NCI-H82 (cell line): ENCODE results near the gene B9D1.

ENCODE experiments used
- DNase-seq: peaks from one replicate; lab custom pipeline; 2025; lab: John Stamatoyannopoulos, UW

B9D1 gene

DNA sequence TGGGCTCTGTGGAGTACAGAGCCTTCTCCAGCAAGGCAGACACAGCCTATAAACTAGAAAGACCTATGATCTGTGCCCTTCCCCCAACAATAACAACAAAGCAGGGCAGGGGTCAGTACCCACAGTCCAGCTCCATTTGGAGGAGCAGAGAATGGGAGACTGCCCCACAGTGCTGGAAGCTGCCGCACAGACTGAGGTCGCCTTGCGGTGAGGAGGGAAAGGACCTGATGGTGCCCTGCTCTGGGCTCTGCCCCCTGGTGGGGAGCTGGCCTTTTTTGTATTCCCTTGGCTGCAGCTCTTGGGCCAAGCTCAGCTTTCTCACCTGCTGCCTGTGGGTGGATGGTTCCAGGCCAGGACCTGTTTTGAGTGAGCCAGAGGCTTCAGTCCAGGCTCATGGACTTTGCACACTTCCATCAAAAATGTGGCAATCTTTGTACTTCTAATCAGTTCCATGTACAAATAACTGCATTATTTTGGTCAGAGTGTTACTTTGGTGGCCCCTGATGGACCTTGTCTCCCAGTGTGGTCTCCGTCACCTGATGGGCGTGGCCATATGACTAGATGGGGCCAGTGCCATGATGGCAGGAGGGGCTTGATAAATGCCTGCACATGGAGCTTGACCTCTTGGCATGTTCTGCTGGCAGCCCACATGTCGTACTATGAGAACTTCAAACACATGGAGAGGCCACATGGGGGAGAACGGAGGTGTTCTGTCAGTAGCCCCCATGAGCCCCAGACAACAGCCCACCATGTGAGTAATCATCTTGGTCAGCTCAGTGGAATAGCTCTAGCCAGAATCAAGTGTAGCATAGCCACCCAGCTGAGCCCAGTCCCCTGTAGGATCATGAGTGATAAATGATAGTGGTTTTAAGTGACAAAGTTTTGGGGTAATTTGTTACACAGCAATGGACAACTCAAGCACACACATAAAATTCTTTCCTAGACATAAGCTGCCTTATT is 24.2 kb downstream of the B9D1 start:
- DNase-seq, result peak; percentile 72

- no peak for DNase-seq
Measured at GRCh38 chr17:19337712-19338023, 24.9 kb downstream of the B9D1 start.

GRCh38 chr17:19336938-19337711 is 25.4 kb downstream of the B9D1 start:
- DNase-seq, result no peak

DNA sequence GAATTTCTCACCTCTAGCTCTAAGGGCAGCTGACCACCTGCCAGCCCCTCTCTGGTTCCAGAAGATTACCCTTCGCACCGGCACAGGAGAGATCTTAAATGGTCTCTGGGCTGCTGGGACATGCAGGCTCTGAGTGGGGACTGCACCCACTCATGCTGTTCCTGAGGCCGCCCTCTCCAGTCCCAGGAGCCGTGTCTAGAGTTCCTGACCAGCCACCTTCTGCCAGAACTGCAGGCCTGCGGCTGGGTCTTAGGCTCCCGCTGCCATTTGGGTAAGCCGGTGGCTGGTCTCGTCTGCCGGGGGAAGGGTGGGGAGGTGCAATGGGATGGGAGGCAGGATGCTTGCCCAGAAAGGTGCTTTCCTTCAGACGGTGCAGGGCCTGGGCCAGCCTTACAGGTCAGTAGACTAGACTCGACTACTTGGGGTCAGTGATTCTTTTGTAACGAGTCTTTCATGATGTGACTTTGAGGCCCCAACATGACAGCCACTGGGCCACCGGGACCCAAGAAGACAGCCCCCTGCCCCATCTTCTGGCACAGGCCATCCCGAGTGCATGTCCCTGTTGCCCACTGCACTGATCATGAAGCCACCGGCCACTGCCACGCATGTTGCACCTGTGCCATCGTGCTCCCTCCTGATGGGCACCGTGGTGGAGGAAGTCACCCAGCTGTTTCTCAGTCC is 26.4 kb downstream of the B9D1 start:
- no peak for DNase-seq

DNA sequence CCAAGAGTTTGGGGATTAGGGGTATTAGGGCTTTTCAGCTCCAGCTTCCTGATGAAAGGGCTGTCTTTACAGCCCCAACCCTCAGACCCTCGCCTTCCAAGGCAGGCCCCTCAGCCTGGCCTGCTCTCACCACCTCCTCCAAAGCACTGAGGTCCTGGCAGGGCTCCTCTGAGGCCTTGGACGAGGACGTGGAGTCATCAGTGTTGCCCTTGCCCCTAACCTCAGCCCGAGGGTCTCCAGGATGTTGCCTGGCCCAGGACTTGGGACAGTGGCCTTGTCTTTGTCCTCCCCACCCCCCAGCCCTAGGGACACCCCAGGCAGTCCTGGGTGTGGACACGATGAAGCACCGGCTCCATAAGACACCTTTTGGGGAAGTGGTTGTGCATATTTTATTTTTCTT is 28.2 kb downstream of the B9D1 start:
- DNase-seq, result no peak

DNA sequence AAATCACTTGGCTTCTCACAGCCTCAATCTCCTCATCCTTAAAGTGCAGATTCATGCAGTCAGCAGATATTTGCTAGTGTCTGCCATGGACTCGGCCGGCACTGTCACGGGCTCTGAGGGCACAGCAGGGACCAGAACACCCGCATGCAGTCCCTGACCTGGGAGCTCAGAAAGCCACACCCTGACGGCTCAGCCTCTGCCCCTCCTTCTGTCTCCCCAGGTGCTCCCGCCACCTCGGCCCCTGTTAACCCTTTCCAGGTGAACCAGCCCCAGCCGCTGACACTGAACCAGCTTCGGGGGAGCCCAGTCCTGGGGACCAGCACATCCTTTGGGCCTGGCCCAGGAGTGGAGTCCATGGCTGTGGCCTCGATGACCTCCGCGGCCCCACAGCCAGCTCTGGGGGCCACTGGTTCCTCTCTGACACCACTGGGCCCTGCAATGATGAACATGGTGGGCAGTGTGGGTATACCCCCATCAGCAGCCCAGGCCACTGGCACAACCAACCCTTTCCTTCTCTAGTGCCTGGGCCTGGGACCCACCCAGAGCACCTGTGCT is 28.7 kb downstream of the B9D1 start:
- DNase-seq, result no peak

DNA sequence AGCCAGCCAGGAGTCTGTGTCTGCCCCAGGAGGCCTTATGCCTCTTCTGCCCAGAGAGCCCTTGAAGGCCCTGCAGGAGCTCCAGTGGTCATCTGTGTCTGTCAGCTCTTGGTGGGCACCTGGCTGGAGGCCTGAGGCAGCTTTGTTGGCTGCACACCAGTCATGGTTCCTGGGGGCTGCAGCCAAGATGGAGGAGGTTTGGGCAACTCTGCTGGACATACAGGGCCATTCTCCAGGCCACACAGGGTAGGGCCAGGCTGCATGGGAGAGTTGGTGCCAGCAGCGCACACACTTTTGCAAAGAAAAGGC is 29.4 kb downstream of the B9D1 start:
- DNase-seq, result no peak

DNA sequence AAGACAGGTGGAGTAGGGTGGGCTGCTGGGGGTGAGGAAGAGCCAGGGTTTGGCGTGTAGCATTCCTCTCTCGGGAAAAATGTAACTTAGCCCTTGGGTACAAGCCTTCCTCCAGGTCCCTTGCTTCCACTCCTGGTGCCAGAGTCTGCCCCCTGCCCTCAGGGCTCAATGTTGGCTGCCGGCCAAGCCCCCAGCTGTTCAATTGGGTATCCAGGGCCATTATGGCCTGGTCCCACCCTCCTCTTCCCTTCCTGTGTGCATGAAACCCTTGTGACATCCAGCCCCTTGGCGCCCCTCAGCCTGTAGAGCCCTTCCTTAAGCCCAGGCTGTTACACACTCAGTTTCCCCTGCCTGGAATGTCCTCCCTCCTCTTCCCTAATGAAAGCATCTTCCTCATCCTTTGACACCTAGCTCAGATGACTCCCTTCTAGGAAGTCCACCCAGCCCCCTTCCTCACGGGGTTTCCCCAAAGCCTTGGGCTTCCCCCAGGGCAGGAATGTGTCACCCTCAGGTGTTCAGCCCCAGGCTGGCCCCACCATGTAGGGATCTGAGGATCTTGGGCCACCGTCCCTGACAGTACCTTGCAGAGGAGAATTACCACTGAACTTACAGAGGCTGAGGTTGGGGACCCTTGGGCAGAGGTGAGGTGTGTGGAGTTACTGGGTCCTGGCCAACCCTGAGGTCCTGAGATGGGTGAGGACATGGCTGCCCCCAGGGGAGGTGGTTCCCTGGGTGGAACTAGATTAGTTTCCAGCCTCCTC is 30.0 kb downstream of the B9D1 start:
- DNase-seq, result peak; percentile 31

- DNase-seq, result no peak
Measured at GRCh38 chr17:19331543-19332245, 30.8 kb downstream of the B9D1 start.

GRCh38 chr17:19331134-19331533 is 31.4 kb downstream of the B9D1 start:
- no peak for DNase-seq

DNA sequence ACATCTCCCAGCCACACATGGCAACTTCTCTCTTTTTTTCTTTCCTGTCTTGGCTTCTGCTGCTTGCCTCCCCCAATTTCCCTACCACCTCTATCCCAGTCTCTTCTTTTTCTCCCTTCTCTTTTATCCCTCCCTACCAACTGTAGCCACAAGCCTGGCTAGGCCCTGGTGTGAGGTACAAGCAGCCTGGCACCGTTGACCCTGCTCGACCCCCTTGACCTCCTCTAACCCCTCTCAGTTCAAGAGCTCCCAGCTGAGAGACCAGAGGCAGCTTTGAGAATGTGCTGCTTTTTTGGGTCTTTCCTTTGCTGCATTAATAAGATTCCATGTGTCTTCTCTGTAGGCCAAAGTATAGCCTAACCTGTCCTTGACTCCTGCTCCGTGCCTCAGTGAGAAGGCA is 32.3 kb downstream of the B9D1 start:
- DNase-seq, result no peak

DNA sequence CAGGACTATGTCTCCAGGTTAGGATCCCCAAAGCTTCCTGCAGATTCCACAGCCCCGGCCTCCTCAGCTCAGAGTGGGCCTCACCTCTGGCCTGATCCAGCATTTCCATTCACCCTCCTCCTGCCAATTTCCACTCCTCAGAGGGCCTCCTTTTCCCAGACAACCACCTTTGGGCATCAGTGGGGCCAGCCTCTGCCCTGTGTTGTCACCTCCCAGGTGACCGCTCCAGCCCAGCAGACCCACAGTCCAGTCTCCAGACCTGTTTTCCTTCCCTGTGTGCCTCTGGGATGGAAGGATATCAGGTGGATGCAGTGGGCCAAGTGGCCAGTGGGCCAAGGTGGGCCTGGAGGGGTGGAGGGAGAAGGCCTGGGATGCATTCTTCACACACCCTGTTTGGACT is 32.7 kb downstream of the B9D1 start:
- no peak for DNase-seq

- no peak for DNase-seq
Measured at GRCh38 chr17:19329136-19329535, 33.4 kb downstream of the B9D1 start.

- DNase-seq, result no peak
Measured at GRCh38 chr17:19328441-19329061, 34.0 kb downstream of the B9D1 start.

DNA sequence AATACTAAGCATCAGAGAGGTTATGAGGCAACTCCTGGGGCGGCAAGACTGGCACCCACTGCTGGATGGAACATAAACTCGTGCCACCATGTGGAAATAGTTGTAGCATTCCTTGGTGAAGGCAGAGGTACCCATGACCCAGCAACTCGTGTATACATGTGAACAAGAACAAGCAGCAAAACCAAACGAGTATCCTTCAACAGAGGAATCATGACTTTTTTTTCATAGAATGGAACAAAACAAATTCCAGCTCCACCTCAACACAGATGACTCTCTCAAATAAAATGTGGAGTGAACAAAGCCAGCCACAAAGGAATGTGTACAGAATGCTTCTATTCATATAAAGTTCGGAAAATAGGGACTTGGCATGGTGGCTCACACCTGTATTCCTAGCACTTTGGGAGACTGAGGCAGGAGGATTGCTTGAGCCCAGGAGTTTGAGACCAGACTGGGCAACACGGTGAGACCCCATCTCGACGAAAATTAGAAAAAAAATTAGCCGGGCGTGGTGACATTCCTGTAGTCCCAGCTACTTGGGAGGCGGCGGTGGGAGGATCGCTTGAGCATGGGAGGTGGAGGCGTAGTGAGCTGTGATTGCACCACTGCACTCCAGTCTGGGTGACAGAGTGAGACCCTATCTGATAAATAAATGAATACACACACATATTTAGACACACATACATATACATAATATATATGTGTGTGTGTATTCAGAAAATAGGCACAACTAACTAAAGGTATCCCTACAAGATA is 35.3 kb downstream of the B9D1 start:
- DNase-seq, result no peak

GRCh38 chr17:19325542-19325941 is 37.0 kb downstream of the B9D1 start:
- no peak for DNase-seq

DNA sequence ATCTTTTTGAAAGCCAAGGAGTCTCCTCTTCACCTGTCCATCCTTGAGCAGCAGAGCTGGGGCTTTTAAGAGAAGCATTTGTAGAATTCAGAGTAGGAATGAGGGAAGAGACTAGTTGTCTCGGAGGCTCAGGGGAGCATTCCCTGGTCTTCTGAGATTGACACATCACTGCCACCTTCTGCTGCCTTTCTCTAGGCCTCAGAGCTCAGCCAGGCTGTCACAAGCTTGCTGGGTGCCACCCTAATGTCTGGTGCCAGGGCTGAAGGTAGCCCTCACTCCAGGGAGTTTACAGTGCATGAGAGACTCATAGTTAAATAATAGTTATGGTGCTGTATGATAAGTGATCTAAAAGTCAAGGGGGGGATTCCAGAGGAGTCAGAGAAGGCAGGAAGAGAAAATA is 39.7 kb downstream of the B9D1 start:
- no peak for DNase-seq

GRCh38 chr17:19322129-19322505 is 40.4 kb downstream of the B9D1 start:
- DNase-seq, result no peak

GRCh38 chr17:19321481-19322128 is 40.9 kb downstream of the B9D1 start:
- peak; percentile 23 for DNase-seq

- DNase-seq, result no peak
Measured at GRCh38 chr17:19320876-19321275, 41.6 kb downstream of the B9D1 start.
